ENCODE data around the gene NTRK2. TPM values are rescaled to one million over a fixed set of nuclear protein-coding genes. Genes with fewer than 3 reads are reported as not detected.

NTRK2 gene
- total and polyA plus RNA-seq, 10 of the 15 experiments (the other 5 are each of a cell fraction or from before 2014, with no cell fraction given), result 0.42 to 4.6 (median 0.65) TPM

DNA sequence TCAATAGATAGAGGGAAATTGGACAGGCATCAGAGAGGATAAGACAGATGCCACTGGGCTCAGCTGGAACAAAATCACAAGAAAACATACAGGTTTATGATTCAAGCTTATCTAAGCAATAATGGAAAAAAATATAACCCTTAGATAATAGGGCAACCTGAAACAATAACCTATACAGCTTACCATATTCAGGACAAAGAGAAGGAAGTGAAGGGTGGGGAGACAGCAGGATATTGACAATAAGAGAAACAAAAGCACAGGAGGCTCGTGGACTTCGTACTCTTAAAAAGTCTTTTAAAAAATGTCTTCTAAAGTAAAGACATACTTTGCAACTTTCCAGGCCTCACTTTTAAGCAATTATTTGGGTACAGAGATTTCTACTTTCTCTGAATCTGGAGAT, 225.3 kb downstream of the NTRK2 start:
- Histone ChIP-seq H3K9ac (ENCODE audit: control insufficient read depth, insufficient read depth, low read length) (no peak overlapping the region), H3K36me3 (ENCODE audit: control insufficient read depth in 2 of 2, insufficient read depth in 2 of 2, low read length in 1 of 2) (no peaks in the 10 kb centered on the region), H3K27me3 (replicated peaks in 1 of 2; ENCODE audit: control insufficient read depth in 2 of 2, insufficient read depth in 2 of 2, low read length in 1 of 2) (no peaks in the 10 kb centered on the region), H3K27ac (ENCODE audit: control insufficient read depth, insufficient read depth) (no peak overlapping the region), H3K4me2 (ENCODE audit: control insufficient read depth, insufficient read depth) (no peak overlapping the region), H3K4me1 (ENCODE audit: control insufficient read depth, insufficient read depth, low read length) (no peaks in the 10 kb centered on the region), H3K9me3 (replicated peaks; ENCODE audit: control insufficient read depth, insufficient read depth, low read length) (no peaks in the 10 kb centered on the region), H2AFZ (ENCODE audit: control insufficient read depth, low read depth, low read length) (no peak overlapping the region), H3K79me2 (ENCODE audit: control insufficient read depth, insufficient read depth, low read length) (no peaks in the 10 kb centered on the region), H4K20me1 (ENCODE audit: control insufficient read depth, insufficient read depth) (no peaks in the 10 kb centered on the region), H3K4me3 (no peak overlapping the region)
- TF ChIP-seq, protein P1, sequence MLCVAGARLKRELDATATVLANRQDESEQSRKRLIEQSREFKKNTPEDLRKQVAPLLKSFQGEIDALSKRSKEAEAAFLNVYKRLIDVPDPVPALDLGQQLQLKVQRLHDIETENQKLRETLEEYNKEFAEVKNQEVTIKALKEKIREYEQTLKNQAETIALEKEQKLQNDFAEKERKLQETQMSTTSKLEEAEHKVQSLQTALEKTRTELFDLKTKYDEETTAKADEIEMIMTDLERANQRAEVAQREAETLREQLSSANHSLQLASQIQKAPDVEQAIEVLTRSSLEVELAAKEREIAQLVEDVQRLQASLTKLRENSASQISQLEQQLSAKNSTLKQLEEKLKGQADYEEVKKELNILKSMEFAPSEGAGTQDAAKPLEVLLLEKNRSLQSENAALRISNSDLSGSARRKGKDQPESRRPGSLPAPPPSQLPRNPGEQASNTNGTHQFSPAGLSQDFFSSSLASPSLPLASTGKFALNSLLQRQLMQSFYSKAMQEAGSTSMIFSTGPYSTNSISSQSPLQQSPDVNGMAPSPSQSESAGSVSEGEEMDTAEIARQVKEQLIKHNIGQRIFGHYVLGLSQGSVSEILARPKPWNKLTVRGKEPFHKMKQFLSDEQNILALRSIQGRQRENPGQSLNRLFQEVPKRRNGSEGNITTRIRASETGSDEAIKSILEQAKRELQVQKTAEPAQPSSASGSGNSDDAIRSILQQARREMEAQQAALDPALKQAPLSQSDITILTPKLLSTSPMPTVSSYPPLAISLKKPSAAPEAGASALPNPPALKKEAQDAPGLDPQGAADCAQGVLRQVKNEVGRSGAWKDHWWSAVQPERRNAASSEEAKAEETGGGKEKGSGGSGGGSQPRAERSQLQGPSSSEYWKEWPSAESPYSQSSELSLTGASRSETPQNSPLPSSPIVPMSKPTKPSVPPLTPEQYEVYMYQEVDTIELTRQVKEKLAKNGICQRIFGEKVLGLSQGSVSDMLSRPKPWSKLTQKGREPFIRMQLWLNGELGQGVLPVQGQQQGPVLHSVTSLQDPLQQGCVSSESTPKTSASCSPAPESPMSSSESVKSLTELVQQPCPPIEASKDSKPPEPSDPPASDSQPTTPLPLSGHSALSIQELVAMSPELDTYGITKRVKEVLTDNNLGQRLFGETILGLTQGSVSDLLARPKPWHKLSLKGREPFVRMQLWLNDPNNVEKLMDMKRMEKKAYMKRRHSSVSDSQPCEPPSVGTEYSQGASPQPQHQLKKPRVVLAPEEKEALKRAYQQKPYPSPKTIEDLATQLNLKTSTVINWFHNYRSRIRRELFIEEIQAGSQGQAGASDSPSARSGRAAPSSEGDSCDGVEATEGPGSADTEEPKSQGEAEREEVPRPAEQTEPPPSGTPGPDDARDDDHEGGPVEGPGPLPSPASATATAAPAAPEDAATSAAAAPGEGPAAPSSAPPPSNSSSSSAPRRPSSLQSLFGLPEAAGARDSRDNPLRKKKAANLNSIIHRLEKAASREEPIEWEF (IDR thresholded peaks at IDR 0.05; ENCODE audit: insufficient replicate concordance, low read depth, low read length), result no peak
- TF ChIP-seq RELB (IDR thresholded peaks at IDR 0.05; ENCODE audit: low read depth) (no peak), NFYA (IDR thresholded peaks at IDR 0.05; ENCODE audit: borderline replicate concordance, low read depth, low read length) (no peak), BCL11A (IDR thresholded peaks at IDR 0.05; ENCODE audit: low read depth, low read length) (no peak), KLF5 (IDR thresholded peaks at IDR 0.05; ENCODE audit: partially characterized antibody) (no peak), NR2F1 (conservative IDR thresholded peaks at IDR 0.05) (no peak), NRF1 (conservative IDR thresholded peaks at IDR 0.05; ENCODE audit: low read depth, low read length) (no peak), ZNF274 (IDR thresholded peaks at IDR 0.05; ENCODE audit: insufficient read depth, insufficient read length) (no peak), CBX5 (IDR thresholded peaks at IDR 0.05; ENCODE audit: low read depth) (no peak), HDAC2 (IDR thresholded peaks at IDR 0.05) (no peak)
- ChIA-PET CTCF (interaction anchor here (1.1 kb wide), 1 partner anchor 99 kb away, joined by 3 read pairs; no protein-coding TSS in a partner anchor), RAD21 (ENCODE audit: unreplicated experiment) (no interaction called here), POLR2A (no interaction called here), SMC1A (ENCODE audit: uncharacterized antibody, unreplicated experiment) (interaction anchor here (0.7 kb wide), 1 partner anchor 466 kb away, joined by 3 read pairs; no protein-coding TSS in a partner anchor)
- DNase-seq (ENCODE audit: low read depth, low spot score), result no peak
- no TSS peak for BruUV-seq (replicated peaks)
- intact Hi-C loops (cut with micrococcal nuclease; ENCODE audit: unreplicated experiment) (no loop called here), in situ Hi-C loops (cut with MboI) (no loop called here)
- ATAC-seq, result no peak
- 31% methylated on average over 2 of the region's 2 CpGs for WGBS (ENCODE audit: insufficient coverage, insufficient replicate concordance, low lambda C conversion rate, missing lambda C conversion rate)
- no peak for FAIRE-seq
